IMR-90 (cell line): ENCODE results near the gene LIPM. TPM values are rescaled to one million over a fixed set of nuclear protein-coding genes. Genes with fewer than 3 reads are reported as not detected.

Source experiments
- ATAC-seq: fragments of 200-7000 bp; cut with Tn5 transposase; 2 replicates; pipeline ENCODE4 v1.9.1; 2020; ENCODE audit warnings: low read depth, mild to moderate bottlenecking, moderate library complexity
- BruUV-seq: library from RNA; stranded (reverse); fragments of 400-500 nt; replicated peaks from 2 replicates; lab custom pipeline; 2021; lab: Mats Ljungman, UMichigan
- CTCF ChIA-PET: fragments of 300-600 bp; formaldehyde crosslinking; extraction: SDS; loops from one replicate; lab custom pipeline; 2021; ENCODE audit warnings: antibody characterized with exemption; lab: Yijun Ruan, JAX
- POLR2A ChIA-PET: fragments of 300-600 bp; sonication (Branson Sonifier 250); formaldehyde crosslinking; loops from one replicate; lab custom pipeline; 2022; ENCODE audit warnings: antibody characterized with exemption; ENCODE audit not compliant: unreplicated experiment; lab: Charles Lee
- DNase-seq: peaks from one replicate; pipeline ENCODE4 v3.0.0; 2013
- H2AFZ ChIP-seq: replicated peaks from 2 replicates; pipeline ENCODE3; 2013; ENCODE audit warnings: low read length, mild to moderate bottlenecking; ENCODE audit not compliant: poor library complexity
- H2AK5ac ChIP-seq: 2 replicates; pipeline ENCODE4 v1.6.1; 2013; ENCODE audit warnings: low read depth, low read length, inconsistent platforms
- H2AK9ac ChIP-seq: replicated peaks from 2 replicates; pipeline ENCODE3; 2013; ENCODE audit warnings: mild to moderate bottlenecking, low read depth, low read length, moderate library complexity; ENCODE audit not compliant: poor library complexity
- H2BK120ac ChIP-seq: 2 replicates; pipeline ENCODE4 v1.6.1; 2013; ENCODE audit warnings: low read depth, low read length, inconsistent platforms
- H2BK15ac ChIP-seq: 3 replicates; pipeline ENCODE4 v1.6.1; 2013; ENCODE audit warnings: low read depth, low read length, inconsistent platforms
- H2BK20ac ChIP-seq: 2 replicates; pipeline ENCODE4 v1.6.1; 2013; ENCODE audit warnings: low read depth, mild to moderate bottlenecking, inconsistent platforms, low read length, moderate library complexity
- H2BK5ac ChIP-seq: 2 replicates; pipeline ENCODE4 v1.6.1; 2013; ENCODE audit warnings: mild to moderate bottlenecking, low read depth, low read length, inconsistent platforms; ENCODE audit not compliant: poor library complexity, severe bottlenecking
- H3K14ac ChIP-seq: replicated peaks from 2 replicates; pipeline ENCODE4 v1.6.1; 2013; ENCODE audit warnings: low read depth, low read length, inconsistent platforms
- H3K18ac ChIP-seq: 2 replicates; pipeline ENCODE4 v1.6.1; 2013; ENCODE audit warnings: low read depth, low read length, control low read depth
- H3K23ac ChIP-seq: 2 replicates; pipeline ENCODE4 v1.6.1; 2013; ENCODE audit warnings: low read depth, low read length, inconsistent platforms
- H3K27ac ChIP-seq: 2 replicates; pipeline ENCODE4 v1.5.1; 2013; ENCODE audit warnings: mild to moderate bottlenecking, control low read depth, low read length; ENCODE audit not compliant: insufficient read depth
- H3K27me3 ChIP-seq: 2 replicates; pipeline ENCODE4 v1.6.1; 2013; ENCODE audit warnings: low read length; ENCODE audit not compliant: control insufficient read depth, insufficient read depth
- H3K36me3 ChIP-seq: 2 replicates; pipeline ENCODE4 v1.6.1; 2013; ENCODE audit warnings: low read length, mixed read lengths; ENCODE audit not compliant: control insufficient read depth, insufficient read depth
- H3K4ac ChIP-seq: 2 replicates; pipeline ENCODE4 v1.6.1; 2013; ENCODE audit warnings: low read depth, low read length, inconsistent platforms
- H3K4me1 ChIP-seq: 2 replicates; pipeline ENCODE4 v1.6.1; 2013; ENCODE audit warnings: low read length, mixed read lengths; ENCODE audit not compliant: control insufficient read depth, insufficient read depth
- H3K4me2 ChIP-seq: 2 replicates; pipeline ENCODE4 v1.6.1; 2013; ENCODE audit warnings: low read depth, mild to moderate bottlenecking, control low read depth, low read length, moderate library complexity
- H3K4me3 ChIP-seq: 2 replicates; pipeline ENCODE4 v1.5.1; 2013; ENCODE audit warnings: low read depth, mild to moderate bottlenecking, control low read depth, low read length, moderate library complexity; ENCODE audit not compliant: insufficient read depth
- H3K56ac ChIP-seq: 2 replicates; pipeline ENCODE4 v1.6.1; 2013; ENCODE audit warnings: low read length, inconsistent platforms; ENCODE audit not compliant: insufficient read depth; ENCODE audit errors: extremely low read depth
- H3K79me1 ChIP-seq, 2 experiments: 2 replicates each; pipeline ENCODE4 v1.6.1; 2013; ENCODE audit warnings: low read length in 2 of 2, inconsistent platforms in 1 of 2, low read depth in 1 of 2
- H3K9ac ChIP-seq: 2 replicates; pipeline ENCODE4 v1.6.1; 2013; ENCODE audit warnings: low read depth, low read length, control low read depth
- H3K9me1 ChIP-seq: 2 replicates; pipeline ENCODE4 v1.6.1; 2013; ENCODE audit warnings: low read length, inconsistent platforms; ENCODE audit not compliant: insufficient read depth
- H3K9me3 ChIP-seq: 2 replicates; pipeline ENCODE4 v1.6.1; 2013; ENCODE audit warnings: low read length; ENCODE audit not compliant: control insufficient read depth, insufficient read depth
- H4K20me1 ChIP-seq: 2 replicates; pipeline ENCODE4 v1.6.1; 2013; ENCODE audit warnings: low read length, inconsistent platforms; ENCODE audit not compliant: insufficient read depth
- H4K5ac ChIP-seq: 2 replicates; pipeline ENCODE4 v1.6.1; 2013; ENCODE audit warnings: mild to moderate bottlenecking, low read depth, low read length, control low read depth
- H4K8ac ChIP-seq, 2 experiments: 2 replicates each; pipeline ENCODE4 v1.6.1; 2013; ENCODE audit warnings: low read depth in 2 of 2, low read length in 2 of 2, control low read depth in 1 of 2, inconsistent platforms in 1 of 2
- H4K91ac ChIP-seq: 2 replicates; pipeline ENCODE4 v1.6.1; 2013; ENCODE audit warnings: low read depth, low read length, inconsistent platforms; ENCODE audit not compliant: insufficient read depth
- BHLHE40 ChIP-seq: fragments of 150-350 bp; IDR thresholded peaks from 2 replicates; pipeline ENCODE4 v1.6.1; 2016; ENCODE audit warnings: mild to moderate bottlenecking, low read depth, low read length
- CEBPB ChIP-seq: IDR thresholded peaks from 2 replicates; pipeline ENCODE4 v1.6.1; 2012; ENCODE audit warnings: low read depth, low read length, improper control_type of control experiment
- CHD1 ChIP-seq: IDR thresholded peaks from 2 replicates; pipeline ENCODE4 v1.6.1; 2012; ENCODE audit warnings: low read depth, low read length, improper control_type of control experiment
- CTCF ChIP-seq: conservative IDR thresholded peaks from 2 replicates; pipeline ENCODE4 v1.5.1; 2012; ENCODE audit warnings: mild to moderate bottlenecking, low read depth, low read length, improper control_type of control experiment
- ELK1 ChIP-seq: fragments of 150-350 bp; IDR thresholded peaks from 2 replicates; pipeline ENCODE4 v1.6.1; 2016; ENCODE audit warnings: low read depth, mild to moderate bottlenecking, low read length, moderate library complexity, borderline replicate concordance
- FOS ChIP-seq: fragments of 150-350 bp; IDR thresholded peaks from 2 replicates; pipeline ENCODE4 v1.6.1; 2016; ENCODE audit warnings: low read depth, low read length
- MAFK ChIP-seq: IDR thresholded peaks from 2 replicates; pipeline ENCODE4 v1.6.1; 2012; ENCODE audit warnings: low read depth, low read length, improper control_type of control experiment
- MAZ ChIP-seq: IDR thresholded peaks from 2 replicates; pipeline ENCODE4 v1.6.1; 2012; ENCODE audit warnings: low read depth, mild to moderate bottlenecking, low read length, improper control_type of control experiment, moderate library complexity, borderline replicate concordance
- MXI1 ChIP-seq: IDR thresholded peaks from 2 replicates; pipeline ENCODE4 v1.6.1; 2012; ENCODE audit warnings: low read depth, mild to moderate bottlenecking, low read length, moderate library complexity, borderline replicate concordance
- NFE2L2 ChIP-seq: fragments of 150-350 bp; IDR thresholded peaks from 2 replicates; pipeline ENCODE4 v1.6.1; 2016; ENCODE audit warnings: low read depth, mild to moderate bottlenecking, low read length
- POLR2A ChIP-seq: IDR thresholded peaks from 2 replicates; pipeline ENCODE4 v1.6.1; 2012; ENCODE audit warnings: mild to moderate bottlenecking, low read depth, low read length
- RAD21 ChIP-seq: IDR thresholded peaks from 2 replicates; pipeline ENCODE4 v1.6.1; 2012; ENCODE audit warnings: low read length, improper control_type of control experiment
- RCOR1 ChIP-seq: IDR thresholded peaks from 2 replicates; pipeline ENCODE4 v1.6.1; 2012; ENCODE audit warnings: mild to moderate bottlenecking, low read length, improper control_type of control experiment; ENCODE audit not compliant: insufficient replicate concordance
- RFX5 ChIP-seq: IDR thresholded peaks from 2 replicates; pipeline ENCODE4 v1.8.0; 2012; ENCODE audit warnings: low read depth, mild to moderate bottlenecking, low read length, moderate library complexity
- SMC3 ChIP-seq: fragments of 150-350 bp; IDR thresholded peaks from 2 replicates; pipeline ENCODE4 v1.6.1; 2016; ENCODE audit warnings: low read depth, mild to moderate bottlenecking, antibody characterized with exemption, low read length, moderate library complexity
- USF2 ChIP-seq: fragments of 150-350 bp; IDR thresholded peaks from 2 replicates; pipeline ENCODE4 v1.6.1; 2017; ENCODE audit warnings: mild to moderate bottlenecking, antibody characterized with exemption, low read length, low read depth
- WGBS, 2 experiments: methylation state at CpG; one replicate each; pipeline versions ENCODE4 v1.1.5 to v1.1.7; 2013; ENCODE audit warnings: missing lambda C conversion rate in 2 of 2; ENCODE audit not compliant: insufficient read length in 1 of 2; ENCODE audit errors: extremely low coverage in 2 of 2; 5-methylcytosine and 5-hydroxymethylcytosine counted together
- dilution Hi-C: fragments of 300-500 bp; cut with HindIII; formaldehyde crosslinking; loops from one replicate; pipeline ENCODE4 v1.14.3; 2018; ENCODE audit warnings: low sequenced_read_pairs; ENCODE audit not compliant: unreplicated experiment
- in situ Hi-C: fragments of 300-500 bp; cut with MboI; formaldehyde crosslinking; loops from 3 replicates; pipeline ENCODE4 v1.14.3; 2019; ENCODE audit warnings: low sequenced_read_pairs, inconsistent platforms, mixed read lengths
- intact Hi-C: fragments of 100-400 bp; cut with micrococcal nuclease; formaldehyde crosslinking; loops from 2 replicates; pipeline ENCODE4 v1.10.0; 2022
- polyA plus RNA-seq, 3 experiments: library from polyadenylated mRNA; depleted of rRNA; stranded (reverse); fragments of >200 nt; gene quantifications; 2 replicates each; pipeline ENCODE4 v1.2.3, GENCODE V29; 2012; ENCODE audit warnings: low replicate concordance in 1 of 3
- total RNA-seq: library from RNA; depleted of rRNA; stranded (reverse); fragments of >200 nt; gene quantifications from 2 replicates; pipeline ENCODE4 v1.2.3, GENCODE V29; 2012

The LIPM gene
- total and polyA plus RNA-seq, 2 of the 4 experiments (the other 2 are of a cell fraction): not detected

GRCh38 chr10:88858491-88858890 is 56.0 kb downstream of the LIPM start:
- no peak overlapping the region for H2BK15ac ChIP-seq
- TF ChIP-seq RAD21: no peak
- no peak for TF ChIP-seq SMC3
- no peak for TF ChIP-seq RCOR1
- TF ChIP-seq CHD1: no peak
- no peak for TF ChIP-seq RFX5
- TF ChIP-seq USF2: no peak
- TF ChIP-seq MXI1: no peak
- TF ChIP-seq FOS: no peak
- no peak for TF ChIP-seq BHLHE40
- TF ChIP-seq ELK1: no peak
- no peak for TF ChIP-seq MAFK
- TF ChIP-seq CEBPB: no peak
- TF ChIP-seq CTCF: no peak
- no peak for TF ChIP-seq NFE2L2
- no peak for TF ChIP-seq MAZ
- no peak for TF ChIP-seq POLR2A
- H3K27ac ChIP-seq: no peak overlapping the region
- in situ Hi-C loops (no loop called here), intact Hi-C loops (no loop called here), dilution Hi-C loops (no loop called here)
- H3K9me1 ChIP-seq: no peaks in the 10 kb centered on the region
- DNase-seq (peak; percentile 51), ATAC-seq (no peak)
- no peaks in the 10 kb centered on the region for H4K20me1 ChIP-seq
- no peak overlapping the region for H2AFZ ChIP-seq
- no peak overlapping the region for H3K9ac ChIP-seq
- peaks cover 2% of the 10 kb centered on the region; the same call in 1 of the 2 replicates for H3K4me1 ChIP-seq
- BruUV-seq: no TSS peak
- H3K27me3 ChIP-seq: peaks cover 5% of the 10 kb centered on the region
- H3K9me3 ChIP-seq: no peaks in the 10 kb centered on the region
- no peak overlapping the region for H2AK5ac ChIP-seq
- H3K79me1 ChIP-seq: no peaks in the 10 kb centered on the region
- no peak overlapping the region for H3K23ac ChIP-seq
- no peak overlapping the region for H4K5ac ChIP-seq
- H2BK20ac ChIP-seq: no peak overlapping the region
- ChIA-PET CTCF (no interaction called here), POLR2A (no interaction called here)
- H4K8ac ChIP-seq: no peak overlapping the region
- H3K4ac ChIP-seq: no peak overlapping the region
- no peak overlapping the region for H2BK5ac ChIP-seq
- no peak overlapping the region for H2BK120ac ChIP-seq
- H3K56ac ChIP-seq: no peak overlapping the region
- no CpG with 5 or more reads among the region's 2 CpGs for WGBS, 2 experiments
- no peak overlapping the region for H3K14ac ChIP-seq
- H3K4me3 ChIP-seq: no peak overlapping the region
- H3K4me2 ChIP-seq: no peak overlapping the region
- no peaks in the 10 kb centered on the region for H3K36me3 ChIP-seq
- H4K91ac ChIP-seq: no peak overlapping the region
- no peak overlapping the region for H3K18ac ChIP-seq
- no peak overlapping the region for H2AK9ac ChIP-seq
